ENCODE results near the gene TDRD5. TPM values are rescaled to one million over a fixed set of nuclear protein-coding genes. Genes with fewer than 3 reads are reported as not detected.

The TDRD5 gene
- total and polyA plus RNA-seq, 9 donors: under 0.01 to 0.24 (median 0.16) TPM; not detected in 6

- Histone ChIP-seq H3K4me1 (ENCODE audit: control insufficient read depth, insufficient read depth, low read length) (peaks cover 5% of the 10 kb centered on the region), H3K4me3 (ENCODE audit: low read length) (no peak overlapping the region), H3K27ac (ENCODE audit: low read length) (no peak overlapping the region), H3K27me3 (ENCODE audit: control insufficient read depth, insufficient read depth, low read length) (peaks cover 38% of the 10 kb centered on the region), H3K9me3 (replicated peaks; ENCODE audit: control insufficient read depth, low read depth, low read length) (no peaks in the 10 kb centered on the region), H3K36me3 (ENCODE audit: control insufficient read depth, insufficient read depth, low read length) (no peaks in the 10 kb centered on the region)
- no peak for DNase-seq
- WGBS (ENCODE audit: insufficient coverage): 23% methylated on average over 3 of the region's 5 CpGs
Observed at GRCh38 chr1:179576509-179576908, 15.1 kb upstream of the TDRD5 start.

- H3K27me3 ChIP-seq (ENCODE audit: control insufficient read depth, insufficient read depth, low read length): peaks cover 10% of the 10 kb centered on the region
- H3K4me1 ChIP-seq (ENCODE audit: control insufficient read depth, insufficient read depth, low read length): no peaks in the 10 kb centered on the region
- no peak for DNase-seq
- H3K9me3 ChIP-seq (replicated peaks; ENCODE audit: control insufficient read depth, low read depth, low read length): no peaks in the 10 kb centered on the region
- H3K27ac ChIP-seq (ENCODE audit: low read length): no peak overlapping the region
- H3K4me3 ChIP-seq (ENCODE audit: low read length): no peak overlapping the region
- H3K36me3 ChIP-seq (ENCODE audit: control insufficient read depth, insufficient read depth, low read length): no peaks in the 10 kb centered on the region
- WGBS (ENCODE audit: insufficient coverage): 100% methylated on average over 1 of the region's 5 CpGs
Observed at GRCh38 chr1:179583771-179584320, 7.8 kb upstream of the TDRD5 start.

DNA sequence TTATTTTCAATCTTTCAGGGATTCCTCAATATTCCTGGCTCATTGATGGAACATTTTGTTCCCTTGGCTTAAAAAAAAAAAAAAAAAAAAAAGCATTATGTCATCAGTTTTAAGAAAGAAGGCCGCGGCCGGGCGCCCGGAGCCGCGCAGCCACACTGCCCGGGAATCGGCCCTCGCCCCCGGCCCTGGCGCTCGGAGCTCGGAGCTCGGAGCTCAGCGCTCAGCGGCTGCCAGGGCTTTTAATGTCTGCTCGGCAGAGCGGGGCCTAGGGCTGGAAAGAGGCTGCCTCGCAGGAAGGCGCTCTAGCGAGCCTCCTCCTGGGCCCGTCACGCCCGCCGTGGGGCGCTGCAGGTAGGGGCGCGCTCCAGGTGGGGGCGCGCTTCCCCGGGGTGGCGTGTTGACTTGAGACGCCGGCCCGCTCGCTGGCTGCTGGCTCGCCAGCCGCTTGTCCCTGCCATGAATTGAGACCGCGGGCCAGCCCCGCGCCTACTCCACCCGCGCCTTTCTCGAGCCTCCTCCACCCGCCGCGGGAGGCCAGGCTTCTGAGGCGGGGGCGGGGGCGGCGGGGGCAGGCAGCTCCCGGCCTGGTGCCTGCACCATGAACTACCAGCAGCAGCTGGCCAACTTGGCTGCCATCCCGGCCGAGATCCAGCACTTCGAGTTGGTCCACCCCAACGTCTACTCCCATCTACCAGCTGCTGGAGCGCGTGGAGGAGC lies 5.4 kb upstream of the TDRD5 start:
- Histone ChIP-seq H3K36me3 (ENCODE audit: control insufficient read depth, insufficient read depth, low read length) (no peaks in the 10 kb centered on the region), H3K4me1 (ENCODE audit: control insufficient read depth, insufficient read depth, low read length) (no peaks in the 10 kb centered on the region), H3K27me3 (ENCODE audit: control insufficient read depth, insufficient read depth, low read length) (peaks cover 15% of the 10 kb centered on the region), H3K27ac (ENCODE audit: low read length) (no peak overlapping the region), H3K4me3 (ENCODE audit: low read length) (peak overlapping the region; percentile 41), H3K9me3 (replicated peaks; ENCODE audit: control insufficient read depth, low read depth, low read length) (no peaks in the 10 kb centered on the region)
- DNase-seq: peak; percentile 79
- under 1% methylated on average over 47 of the region's 60 CpGs for WGBS (ENCODE audit: insufficient coverage)

- WGBS (ENCODE audit: insufficient coverage): 100% methylated on average over 2 of the region's 6 CpGs
- H3K9me3 ChIP-seq (replicated peaks; ENCODE audit: control insufficient read depth, low read depth, low read length): no peaks in the 10 kb centered on the region
- DNase-seq: no peak
- H3K36me3 ChIP-seq (ENCODE audit: control insufficient read depth, insufficient read depth, low read length): no peaks in the 10 kb centered on the region
- no peak overlapping the region for H3K4me3 ChIP-seq (ENCODE audit: low read length)
- H3K27ac ChIP-seq (ENCODE audit: low read length): no peak overlapping the region
- H3K4me1 ChIP-seq (ENCODE audit: control insufficient read depth, insufficient read depth, low read length): peaks cover 8% of the 10 kb centered on the region
- H3K27me3 ChIP-seq (ENCODE audit: control insufficient read depth, insufficient read depth, low read length): peaks cover 23% of the 10 kb centered on the region
Observed at GRCh38 chr1:179587336-179587735, 4.3 kb upstream of the TDRD5 start.

DNA sequence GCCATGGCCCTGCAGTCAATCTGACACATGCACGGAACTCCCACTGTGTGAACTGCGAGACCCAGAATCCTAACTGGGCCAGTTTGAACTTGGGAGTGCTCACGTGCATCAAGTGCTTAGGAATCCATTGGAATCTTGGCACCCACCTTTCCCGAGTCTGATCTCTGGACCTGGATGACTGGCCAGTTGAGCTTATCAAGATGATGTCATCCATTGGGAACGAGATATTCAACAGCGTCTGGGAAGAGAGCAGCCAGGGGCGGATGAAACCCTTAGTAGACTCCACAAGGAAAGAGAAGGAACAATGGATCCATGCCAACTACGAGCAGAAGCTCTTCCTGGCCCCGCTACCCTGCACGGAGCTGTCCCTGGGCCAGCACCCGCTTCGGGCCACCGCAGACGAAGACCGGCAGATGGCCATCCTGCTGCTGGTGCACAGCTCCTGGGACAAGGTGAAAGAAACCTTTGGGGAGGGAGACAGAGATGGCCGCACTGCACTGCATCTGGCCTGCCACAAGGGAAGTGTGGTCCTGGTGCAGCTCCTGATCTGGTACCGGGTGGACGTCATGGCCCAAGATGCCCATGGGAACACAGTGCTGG lies 3.1 kb upstream of the TDRD5 start:
- Histone ChIP-seq H3K36me3 (ENCODE audit: control insufficient read depth, insufficient read depth, low read length) (no peaks in the 10 kb centered on the region), H3K9me3 (replicated peaks; ENCODE audit: control insufficient read depth, low read depth, low read length) (no peaks in the 10 kb centered on the region), H3K4me1 (ENCODE audit: control insufficient read depth, insufficient read depth, low read length) (peaks cover 8% of the 10 kb centered on the region), H3K27me3 (ENCODE audit: control insufficient read depth, insufficient read depth, low read length) (peaks cover 33% of the 10 kb centered on the region), H3K27ac (ENCODE audit: low read length) (no peak overlapping the region), H3K4me3 (ENCODE audit: low read length) (no peak overlapping the region)
- WGBS (ENCODE audit: insufficient coverage): 88% methylated on average over 18 of the region's 18 CpGs
- DNase-seq: no peak

DNA sequence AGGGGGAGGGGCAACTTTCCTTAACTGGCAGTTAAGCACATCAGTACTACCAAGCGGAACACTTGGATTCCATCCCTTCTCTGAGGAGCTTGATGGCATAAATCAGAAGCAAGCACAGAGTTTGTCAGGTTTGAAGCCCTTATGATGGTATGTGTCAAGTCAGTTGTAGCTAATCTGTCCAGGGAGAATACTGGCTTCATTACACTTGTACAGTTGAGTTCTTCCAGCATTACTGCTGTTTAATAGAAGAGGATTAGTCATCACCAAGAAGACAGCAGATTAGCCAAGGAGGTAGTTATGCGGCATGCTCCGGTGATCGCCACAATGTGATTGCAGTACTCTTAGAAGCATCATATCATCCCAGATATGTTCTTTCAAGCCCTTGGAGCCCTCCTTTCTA lies 2.1 kb upstream of the TDRD5 start:
- H3K9me3 ChIP-seq (replicated peaks; ENCODE audit: control insufficient read depth, low read depth, low read length): no peaks in the 10 kb centered on the region
- no peak overlapping the region for H3K4me3 ChIP-seq (ENCODE audit: low read length)
- H3K36me3 ChIP-seq (ENCODE audit: control insufficient read depth, insufficient read depth, low read length): no peaks in the 10 kb centered on the region
- no peak for DNase-seq
- H3K27me3 ChIP-seq (ENCODE audit: control insufficient read depth, insufficient read depth, low read length): peaks cover 36% of the 10 kb centered on the region
- 80% methylated on average over 1 of the region's 4 CpGs for WGBS (ENCODE audit: insufficient coverage)
- H3K4me1 ChIP-seq (ENCODE audit: control insufficient read depth, insufficient read depth, low read length): peaks cover 8% of the 10 kb centered on the region
- no peak overlapping the region for H3K27ac ChIP-seq (ENCODE audit: low read length)

DNA sequence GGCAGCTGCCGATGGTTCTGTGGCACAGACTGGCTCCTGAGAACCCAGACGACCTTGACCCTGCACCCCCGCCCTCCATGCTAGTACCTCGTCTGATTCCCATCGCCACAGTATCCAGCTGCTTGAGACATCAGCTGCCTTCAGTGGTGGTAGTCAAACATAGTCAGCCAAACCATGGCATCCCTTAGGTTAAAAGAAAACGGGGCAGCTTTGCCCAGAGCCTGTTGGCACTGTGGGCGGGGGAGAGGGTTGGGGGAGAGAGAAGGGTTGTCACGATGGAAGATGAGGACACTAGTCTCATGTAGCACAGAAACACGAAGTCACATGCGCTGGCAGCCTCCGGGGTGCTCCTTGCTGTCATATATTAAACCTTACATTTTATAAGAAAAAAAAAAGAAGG lies 961 bp upstream of the TDRD5 start:
- no peak for DNase-seq
- Histone ChIP-seq H3K4me3 (ENCODE audit: low read length) (no peak overlapping the region), H3K36me3 (ENCODE audit: control insufficient read depth, insufficient read depth, low read length) (no peaks in the 10 kb centered on the region), H3K27me3 (ENCODE audit: control insufficient read depth, insufficient read depth, low read length) (peaks cover 36% of the 10 kb centered on the region), H3K4me1 (ENCODE audit: control insufficient read depth, insufficient read depth, low read length) (peaks cover 8% of the 10 kb centered on the region), H3K9me3 (replicated peaks; ENCODE audit: control insufficient read depth, low read depth, low read length) (no peaks in the 10 kb centered on the region), H3K27ac (ENCODE audit: low read length) (no peak overlapping the region)
- 73% methylated on average over 5 of the region's 11 CpGs for WGBS (ENCODE audit: insufficient coverage)

GRCh38 chr1:179591253-179591591 lies 410 bp upstream of the TDRD5 start:
- no peaks in the 10 kb centered on the region for H3K36me3 ChIP-seq (ENCODE audit: control insufficient read depth, insufficient read depth, low read length)
- DNase-seq: no peak
- peak overlapping the region; percentile 5 for H3K4me3 ChIP-seq (ENCODE audit: low read length)
- peaks cover 8% of the 10 kb centered on the region for H3K4me1 ChIP-seq (ENCODE audit: control insufficient read depth, insufficient read depth, low read length)
- no peaks in the 10 kb centered on the region for H3K9me3 ChIP-seq (replicated peaks; ENCODE audit: control insufficient read depth, low read depth, low read length)
- H3K27me3 ChIP-seq (ENCODE audit: control insufficient read depth, insufficient read depth, low read length): peaks cover 36% of the 10 kb centered on the region
- no peak overlapping the region for H3K27ac ChIP-seq (ENCODE audit: low read length)
- WGBS (ENCODE audit: insufficient coverage): 22% methylated on average over 6 of the region's 7 CpGs

GRCh38 chr1:179598631-179599030 lies 7.0 kb downstream of the TDRD5 start:
- Histone ChIP-seq H3K4me1 (ENCODE audit: control insufficient read depth, insufficient read depth, low read length) (no peaks in the 10 kb centered on the region), H3K27me3 (ENCODE audit: control insufficient read depth, insufficient read depth, low read length) (peaks cover 2% of the 10 kb centered on the region), H3K4me3 (ENCODE audit: low read length) (no peak overlapping the region), H3K9me3 (replicated peaks; ENCODE audit: control insufficient read depth, low read depth, low read length) (no peaks in the 10 kb centered on the region), H3K27ac (ENCODE audit: low read length) (no peak overlapping the region), H3K36me3 (ENCODE audit: control insufficient read depth, insufficient read depth, low read length) (no peaks in the 10 kb centered on the region)
- DNase-seq: no peak
- WGBS (ENCODE audit: insufficient coverage): no CpG with 5 or more reads among the region's 1 CpG

- peak; percentile 18 for DNase-seq
- no peak overlapping the region for H3K4me3 ChIP-seq (ENCODE audit: low read length)
Observed at GRCh38 chr1:179599623-179600249, 8.1 kb downstream of the TDRD5 start.

More at GRCh38 chr1:179599623-179600249, 8.1 kb downstream of the TDRD5 start:
- H3K4me1 ChIP-seq (ENCODE audit: control insufficient read depth, insufficient read depth, low read length): no peaks in the 10 kb centered on the region
- no peaks in the 10 kb centered on the region for H3K9me3 ChIP-seq (replicated peaks; ENCODE audit: control insufficient read depth, low read depth, low read length)
- no peaks in the 10 kb centered on the region for H3K36me3 ChIP-seq (ENCODE audit: control insufficient read depth, insufficient read depth, low read length)
- no peak overlapping the region for H3K27ac ChIP-seq (ENCODE audit: low read length)
- H3K27me3 ChIP-seq (ENCODE audit: control insufficient read depth, insufficient read depth, low read length): no peaks in the 10 kb centered on the region

Data from muscle of leg (tissue), 11 donors.